ENCODE measurements around the gene P2RX3. TPM values are rescaled to one million over a fixed set of nuclear protein-coding genes. Genes with fewer than 3 reads are reported as not detected.

Gene P2RX3
- polyA plus RNA-seq, 1 experiment, result not detected

GRCh38 chr11:57380975-57381374 is 42.8 kb downstream of the P2RX3 start, which contains the start of gene PRG3:
Gene PRG3, minus strand, starts transcription at chr11:57381150. Its CDS starts 442 bp downstream, at chr11:57380708.
- Histone ChIP-seq H3K9me3 (ENCODE audit: control insufficient read depth, insufficient read depth, low read length) (no peaks in the 10 kb centered on the region), H3K4me3 (ENCODE audit: low read depth, low read length) (no peak within 1 kb of the TSS), H3K27ac (ENCODE audit: low read depth, low read length) (no peak within 1 kb of the TSS), H3K27me3 (ENCODE audit: control insufficient read depth, insufficient read depth, low read length) (peaks cover 2% of the 10 kb centered on the region)
- DNase-seq (ENCODE audit: low read depth, low spot score), result no peak
- CTCF ChIA-PET, result no interaction called here
- POLR2A ChIA-PET, result no interaction called here
- TF ChIP-seq, protein P1, sequence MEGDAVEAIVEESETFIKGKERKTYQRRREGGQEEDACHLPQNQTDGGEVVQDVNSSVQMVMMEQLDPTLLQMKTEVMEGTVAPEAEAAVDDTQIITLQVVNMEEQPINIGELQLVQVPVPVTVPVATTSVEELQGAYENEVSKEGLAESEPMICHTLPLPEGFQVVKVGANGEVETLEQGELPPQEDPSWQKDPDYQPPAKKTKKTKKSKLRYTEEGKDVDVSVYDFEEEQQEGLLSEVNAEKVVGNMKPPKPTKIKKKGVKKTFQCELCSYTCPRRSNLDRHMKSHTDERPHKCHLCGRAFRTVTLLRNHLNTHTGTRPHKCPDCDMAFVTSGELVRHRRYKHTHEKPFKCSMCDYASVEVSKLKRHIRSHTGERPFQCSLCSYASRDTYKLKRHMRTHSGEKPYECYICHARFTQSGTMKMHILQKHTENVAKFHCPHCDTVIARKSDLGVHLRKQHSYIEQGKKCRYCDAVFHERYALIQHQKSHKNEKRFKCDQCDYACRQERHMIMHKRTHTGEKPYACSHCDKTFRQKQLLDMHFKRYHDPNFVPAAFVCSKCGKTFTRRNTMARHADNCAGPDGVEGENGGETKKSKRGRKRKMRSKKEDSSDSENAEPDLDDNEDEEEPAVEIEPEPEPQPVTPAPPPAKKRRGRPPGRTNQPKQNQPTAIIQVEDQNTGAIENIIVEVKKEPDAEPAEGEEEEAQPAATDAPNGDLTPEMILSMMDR (IDR thresholded peaks at IDR 0.05; ENCODE audit: low read depth, low read length), result no peak

DNA sequence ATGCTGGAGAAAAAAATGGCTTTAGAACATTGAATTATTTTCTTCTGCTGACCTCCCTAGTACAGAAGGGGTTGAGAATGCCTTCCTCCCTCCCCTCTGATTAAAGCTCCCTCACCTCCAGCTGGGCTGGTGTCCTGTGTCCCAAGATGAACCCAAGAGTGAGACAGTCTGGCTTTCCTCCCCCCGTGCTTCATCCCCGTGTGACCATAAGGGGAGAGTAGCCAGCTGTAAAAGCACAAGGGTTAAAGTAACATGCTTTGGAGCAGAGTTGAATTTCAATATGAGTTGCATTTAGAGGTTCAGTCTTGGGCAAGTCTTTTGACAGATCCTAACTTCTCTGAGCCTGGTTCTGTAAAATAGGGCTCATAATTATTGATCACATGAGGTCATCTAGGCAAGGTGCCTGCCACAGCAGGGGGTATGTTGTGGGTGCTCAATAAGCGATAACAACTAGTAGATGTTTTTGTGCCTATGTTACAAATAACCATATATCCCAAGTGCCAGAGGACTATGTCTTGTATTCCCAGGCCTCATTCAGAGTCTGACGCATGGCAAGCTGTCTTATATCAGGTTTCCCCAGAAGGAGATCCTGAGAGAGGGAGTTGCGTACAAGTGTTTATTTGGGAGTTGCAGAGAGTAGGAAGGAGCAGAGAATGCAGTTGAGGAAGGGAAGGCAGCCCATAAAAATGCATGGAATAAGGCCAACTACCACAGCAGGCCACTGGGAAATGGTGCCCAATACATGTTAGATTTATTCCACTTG is 48.2 kb downstream of the P2RX3 start:
- Histone ChIP-seq H3K9me3 (ENCODE audit: control insufficient read depth, insufficient read depth, low read length) (no peaks in the 10 kb centered on the region), H3K4me3 (ENCODE audit: low read depth, low read length) (no peak overlapping the region), H3K27me3 (ENCODE audit: control insufficient read depth, insufficient read depth, low read length) (peaks cover 29% of the 10 kb centered on the region), H3K27ac (ENCODE audit: low read depth, low read length) (no peak overlapping the region)
- CTCF ChIA-PET, result no interaction called here
- POLR2A ChIA-PET, result no interaction called here
- TF ChIP-seq, protein P1 (IDR thresholded peaks at IDR 0.05; ENCODE audit: low read depth, low read length), result no peak
- no peak for DNase-seq (ENCODE audit: low read depth, low spot score)

DNA sequence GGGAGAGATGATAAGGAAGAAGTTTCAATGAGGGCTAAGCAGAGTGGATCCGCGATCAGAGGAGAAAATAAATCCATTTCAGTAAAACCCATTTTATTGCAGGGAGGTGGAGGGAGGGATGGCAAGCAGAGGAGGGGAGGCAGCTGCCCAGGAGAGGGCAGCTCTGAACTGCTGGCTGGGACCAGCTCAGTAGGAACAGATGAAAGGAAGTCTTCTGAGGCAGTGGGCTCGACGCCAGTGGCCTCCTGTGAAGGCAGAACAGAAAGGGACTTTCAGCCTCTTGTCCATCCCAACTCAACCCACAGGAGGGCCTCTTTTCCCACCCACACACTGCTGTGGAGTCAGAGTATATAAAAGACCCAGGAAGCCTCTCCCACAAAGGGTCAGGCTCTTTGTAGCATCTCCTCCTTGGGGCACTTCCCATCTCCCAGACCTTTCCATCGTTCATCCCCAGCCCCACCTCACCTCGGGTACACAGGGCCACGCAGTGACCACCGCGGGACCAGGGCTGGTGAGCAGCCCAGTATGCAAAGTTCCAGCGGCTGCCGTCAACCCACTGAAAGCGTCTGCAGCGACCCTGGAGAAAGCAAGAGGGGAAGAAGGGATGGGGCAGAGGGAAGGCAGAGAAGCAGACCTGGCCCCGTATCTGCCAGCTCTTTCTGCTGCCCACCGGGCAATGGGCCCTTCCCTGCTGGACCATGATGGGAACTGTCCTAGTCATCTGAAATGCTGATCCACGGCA is 49.3 kb downstream of the P2RX3 start:
- CTCF ChIA-PET, result no interaction called here
- Histone ChIP-seq H3K9me3 (ENCODE audit: control insufficient read depth, insufficient read depth, low read length) (no peaks in the 10 kb centered on the region), H3K4me3 (ENCODE audit: low read depth, low read length) (no peak overlapping the region), H3K27me3 (ENCODE audit: control insufficient read depth, insufficient read depth, low read length) (peaks cover 28% of the 10 kb centered on the region), H3K27ac (ENCODE audit: low read depth, low read length) (no peak overlapping the region)
- POLR2A ChIA-PET, result no interaction called here
- TF ChIP-seq, protein P1 (IDR thresholded peaks at IDR 0.05; ENCODE audit: low read depth, low read length), result no peak
- DNase-seq (ENCODE audit: low read depth, low spot score), result no peak

DNA sequence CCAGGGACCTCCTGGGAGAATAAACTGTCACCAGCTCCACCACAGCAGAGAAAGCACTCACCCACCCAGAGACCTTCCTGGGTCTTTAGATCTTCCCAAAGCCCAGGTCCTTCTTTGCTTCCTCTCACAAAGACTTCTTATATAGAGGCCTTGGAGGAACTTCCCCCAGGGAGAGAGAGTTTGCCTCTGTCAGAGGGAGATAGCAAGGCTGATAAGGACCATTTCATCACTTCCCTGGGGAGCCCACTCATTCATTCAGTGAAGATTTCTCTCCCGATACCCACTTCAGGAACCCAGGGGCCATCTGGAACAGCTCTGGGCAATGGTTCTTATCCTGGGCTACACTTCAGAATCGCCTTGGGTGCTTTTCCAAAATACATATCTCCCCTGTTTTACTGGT is 52.4 kb downstream of the P2RX3 start, which contains the start of gene PRG2:
TSS of gene PRG2 (minus strand) at position 116 of the 400 bp plus-strand sequence. CDS start 706 bp downstream, outside the sequence.
- ChIA-PET CTCF (no interaction called here), POLR2A (no interaction called here)
- no peak for DNase-seq (ENCODE audit: low read depth, low spot score)
- TF ChIP-seq, protein P1 (IDR thresholded peaks at IDR 0.05; ENCODE audit: low read depth, low read length), result no peak
- no peaks in the 10 kb centered on the region for H3K9me3 ChIP-seq (ENCODE audit: control insufficient read depth, insufficient read depth, low read length)
- H3K27ac ChIP-seq (ENCODE audit: low read depth, low read length), result no peak within 1 kb of the TSS
- H3K27me3 ChIP-seq (ENCODE audit: control insufficient read depth, insufficient read depth, low read length), result peaks cover 36% of the 10 kb centered on the region
- no peak within 1 kb of the TSS for H3K4me3 ChIP-seq (ENCODE audit: low read depth, low read length)

- no peak for DNase-seq (ENCODE audit: low read depth, low spot score)
- ChIA-PET CTCF (no interaction called here), POLR2A (no interaction called here)
- H3K27me3 ChIP-seq (ENCODE audit: control insufficient read depth, insufficient read depth, low read length), result peaks cover 42% of the 10 kb centered on the region
- TF ChIP-seq, protein P1 (IDR thresholded peaks at IDR 0.05; ENCODE audit: low read depth, low read length), result no peak
- H3K9me3 ChIP-seq (ENCODE audit: control insufficient read depth, insufficient read depth, low read length), result no peaks in the 10 kb centered on the region
- no peak overlapping the region for H3K4me3 ChIP-seq (ENCODE audit: low read depth, low read length)
- no peak overlapping the region for H3K27ac ChIP-seq (ENCODE audit: low read depth, low read length)
Measured at GRCh38 chr11:57391111-57391510, 53.0 kb downstream of the P2RX3 start.
